NCI-H2081 (cell line): ENCODE data around the gene VHLL.

ENCODE experiments used
- DNase-seq, 2 experiments: peaks; one replicate each; lab custom pipeline; 2025; lab: John Stamatoyannopoulos, UW

The VHLL gene

DNA sequence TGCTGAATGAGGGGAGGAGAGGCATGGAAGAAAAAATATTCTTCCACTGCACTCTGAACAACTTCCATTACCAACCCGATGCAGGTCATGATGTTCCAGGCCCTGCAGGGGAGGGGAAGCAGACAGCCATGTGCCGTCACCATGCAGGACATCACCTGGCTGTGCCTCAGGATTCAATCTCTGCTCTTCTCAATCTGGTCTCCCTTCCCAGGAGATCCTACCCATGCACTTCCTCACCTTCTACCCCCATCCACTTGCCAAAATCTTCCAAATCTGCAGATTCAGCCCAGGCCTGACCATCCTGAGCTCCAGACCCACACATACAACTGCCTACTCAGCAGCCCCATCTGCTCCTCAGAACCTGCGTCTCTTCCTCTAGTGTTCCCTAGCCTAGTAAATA is 45.5 kb downstream of the VHLL start:
- no peak for DNase-seq

- DNase-seq: no peak
Observed at GRCh38 chr1:156251527-156251926, 47.6 kb downstream of the VHLL start.

- no peak for DNase-seq
Observed at GRCh38 chr1:156249593-156249992, 49.5 kb downstream of the VHLL start.
